Measurements from ENCODE around the gene RPL13A. TPM values are rescaled to one million over a fixed set of nuclear protein-coding genes. Genes with fewer than 3 reads are reported as not detected.

RPL13A gene
- total and polyA plus RNA-seq, 2 of the 4 experiments (the other 2 are of a cell fraction), result 1,477 to 2,069 TPM

GRCh38 chr19:49502866-49503581 lies 15.6 kb downstream of the RPL13A start (continued):
- TF ChIP-seq MAFK (IDR thresholded peaks at IDR 0.05; ENCODE audit: low read depth, low read length) (no peak), MAZ (IDR thresholded peaks at IDR 0.05; ENCODE audit: borderline replicate concordance, low read depth, low read length) (no peak)

- no peak overlapping the region for H3K4ac ChIP-seq (ENCODE audit: low read depth, low read length)
- H2BK5ac ChIP-seq (ENCODE audit: low read depth, low read length, poor library complexity, severe bottlenecking), result no peak overlapping the region
- H2AFZ ChIP-seq (replicated peaks; ENCODE audit: low read length, poor library complexity), result no peak overlapping the region
- in situ Hi-C loops (cut with MboI; ENCODE audit: low sequenced_read_pairs), result no loop called here
- peak overlapping the region; percentile 15; the same call in 1 of the 2 replicates for H4K5ac ChIP-seq (ENCODE audit: low read depth, low read length)
- H4K91ac ChIP-seq (ENCODE audit: insufficient read depth, low read depth, low read length), result no peak overlapping the region
- H2BK15ac ChIP-seq (ENCODE audit: low read depth, low read length), result no peak overlapping the region
- ChIA-PET POLR2A (ENCODE audit: unreplicated experiment) (interaction anchor here (1.0 kb wide), 1 partner anchor 44 kb away, joined by 3 read pairs; no protein-coding TSS in a partner anchor), CTCF (interaction anchor here (1.7 to 1.8 kb wide), 2 partner anchors 43 to 67 kb away, joined by 6 to 19 read pairs; no protein-coding TSS in a partner anchor)
- DNase-seq (no peak), ATAC-seq (ENCODE audit: low read depth) (no peak)
- H3K56ac ChIP-seq (ENCODE audit: extremely low read depth, insufficient read depth, low read length), result no peak overlapping the region
- H3K27me3 ChIP-seq (ENCODE audit: control insufficient read depth, insufficient read depth, low read length), result no peaks in the 10 kb centered on the region
- H3K4me3 ChIP-seq (ENCODE audit: insufficient read depth, low read depth, low read length), result no peak overlapping the region
- WGBS, 2 experiments (ENCODE audit: extremely low coverage in 2 of 2, insufficient read length in 1 of 2), result no CpG with 5 or more reads among the region's 9 CpGs
- H3K4me2 ChIP-seq (ENCODE audit: low read depth, low read length), result peak overlapping the region; percentile 10; the same call in 1 of the 2 replicates
- H2BK120ac ChIP-seq (ENCODE audit: low read depth, low read length), result no peak overlapping the region
- no peak overlapping the region for H3K14ac ChIP-seq (replicated peaks; ENCODE audit: low read depth, low read length)
- no peak overlapping the region; a peak in 1 of 4 replicates for H4K8ac ChIP-seq (ENCODE audit: low read depth in 2 of 2, low read length in 2 of 2)
- H2BK20ac ChIP-seq (ENCODE audit: low read depth, low read length), result no peak overlapping the region
- H2AK9ac ChIP-seq (replicated peaks; ENCODE audit: low read depth, low read length, poor library complexity), result no peak overlapping the region
- H3K9ac ChIP-seq (ENCODE audit: low read depth, low read length), result no peak overlapping the region
- no peak overlapping the region for H2AK5ac ChIP-seq (ENCODE audit: low read depth, low read length)
- no peaks in the 10 kb centered on the region for H3K9me1 ChIP-seq (ENCODE audit: insufficient read depth, low read length)
- no peaks in the 10 kb centered on the region for H3K9me3 ChIP-seq (ENCODE audit: control insufficient read depth, insufficient read depth, low read length)
- intact Hi-C loops (cut with micrococcal nuclease), result loop anchor here (1.0 kb wide), 3 partner anchors 44 to 169 kb away; no protein-coding TSS in a partner anchor
- H3K23ac ChIP-seq (ENCODE audit: low read depth, low read length), result no peak overlapping the region
- H3K18ac ChIP-seq (ENCODE audit: low read depth, low read length), result no peak overlapping the region
- peak overlapping the region; percentile 33; the same call in 1 of the 2 replicates for H3K27ac ChIP-seq (ENCODE audit: insufficient read depth, low read length)
- peaks cover 3 to 16% of the 10 kb centered on the region in 2 experiments; a peak in 3 of 4 replicates for H3K79me1 ChIP-seq (ENCODE audit: low read depth in 1 of 2, low read length in 2 of 2)
- H4K20me1 ChIP-seq (ENCODE audit: insufficient read depth, low read length), result peaks cover 15% of the 10 kb centered on the region
- dilution Hi-C loops (cut with HindIII; ENCODE audit: low sequenced_read_pairs, unreplicated experiment), result no loop called here
- peaks cover 18% of the 10 kb centered on the region for H3K36me3 ChIP-seq (ENCODE audit: control insufficient read depth, insufficient read depth, low read length)
- H3K4me1 ChIP-seq (ENCODE audit: control insufficient read depth, insufficient read depth, low read length), result peaks cover 3% of the 10 kb centered on the region; the same call in 1 of the 2 replicates
- BruUV-seq (replicated peaks), result no TSS peak
- TF ChIP-seq USF2 (IDR thresholded peaks at IDR 0.05; ENCODE audit: low read depth, low read length), result no peak
- TF ChIP-seq ELK1 (IDR thresholded peaks at IDR 0.05; ENCODE audit: borderline replicate concordance, low read depth, low read length), result no peak
- no peak for TF ChIP-seq RAD21 (IDR thresholded peaks at IDR 0.05; ENCODE audit: low read length)
- no peak for TF ChIP-seq CEBPB (IDR thresholded peaks at IDR 0.05; ENCODE audit: low read depth, low read length)
- TF ChIP-seq MAFK (IDR thresholded peaks at IDR 0.05; ENCODE audit: low read depth, low read length), result no peak
- no peak for TF ChIP-seq CTCF (conservative IDR thresholded peaks at IDR 0.05; ENCODE audit: low read depth, low read length)
- no peak for TF ChIP-seq RFX5 (IDR thresholded peaks at IDR 0.05; ENCODE audit: low read depth, low read length)
- TF ChIP-seq SMC3 (IDR thresholded peaks at IDR 0.05; ENCODE audit: low read depth, low read length), result no peak
- no peak for TF ChIP-seq POLR2A (IDR thresholded peaks at IDR 0.05; ENCODE audit: low read depth, low read length)
- no peak for TF ChIP-seq CHD1 (IDR thresholded peaks at IDR 0.05; ENCODE audit: low read depth, low read length)
- no peak for TF ChIP-seq BHLHE40 (IDR thresholded peaks at IDR 0.05; ENCODE audit: low read depth, low read length)
Observed at GRCh38 chr19:49503582-49503962, 16.2 kb downstream of the RPL13A start.
